ENCODE measurements around the gene CT47A1. TPM values are rescaled to one million over a fixed set of nuclear protein-coding genes. Genes with fewer than 3 reads are reported as not detected.

The CT47A1 gene
- total and polyA plus RNA-seq, 5 experiments from 2014 or later, result not detected

Other genes with a start within 250 kb of the CT47A1 start
- not detected for gene CT47B1, start 109.9 kb downstream of the CT47A1 start, total RNA-seq
- gene CT47B1, start 109.9 kb downstream of the CT47A1 start, polyA plus RNA-seq, result not detected
- gene CT47A11, start 48.6 kb downstream of the CT47A1 start, total RNA-seq, result not detected
- not detected for gene CT47A11, start 48.6 kb downstream of the CT47A1 start, polyA plus RNA-seq
- gene CT47A10, start 43.7 kb downstream of the CT47A1 start, total RNA-seq, result not detected
- not detected for gene CT47A10, start 43.7 kb downstream of the CT47A1 start, polyA plus RNA-seq
- gene CT47A9, start 38.9 kb downstream of the CT47A1 start, total RNA-seq, result not detected
- not detected for gene CT47A9, start 38.9 kb downstream of the CT47A1 start, polyA plus RNA-seq
- not detected for gene CT47A8, start 34.0 kb downstream of the CT47A1 start, total RNA-seq
- gene CT47A8, start 34.0 kb downstream of the CT47A1 start, polyA plus RNA-seq, result not detected
- not detected for gene CT47A7, start 29.2 kb downstream of the CT47A1 start, total RNA-seq
- not detected for gene CT47A7, start 29.2 kb downstream of the CT47A1 start, polyA plus RNA-seq
- not detected for gene CT47A6, start 24.3 kb downstream of the CT47A1 start, total RNA-seq
- gene CT47A6, start 24.3 kb downstream of the CT47A1 start, polyA plus RNA-seq, result not detected
- gene CT47A5, start 19.4 kb downstream of the CT47A1 start, total RNA-seq, result not detected
- gene CT47A5, start 19.4 kb downstream of the CT47A1 start, polyA plus RNA-seq, result not detected
- gene CT47A4, start 14.6 kb downstream of the CT47A1 start, total RNA-seq, result not detected
- gene CT47A4, start 14.6 kb downstream of the CT47A1 start, polyA plus RNA-seq, result not detected
- gene CT47A3, start 9.7 kb downstream of the CT47A1 start, total RNA-seq, result not detected
- gene CT47A3, start 9.7 kb downstream of the CT47A1 start, polyA plus RNA-seq, result not detected
- gene CT47A2, start 4.8 kb downstream of the CT47A1 start, total RNA-seq, result not detected
- not detected for gene CT47A2, start 4.8 kb downstream of the CT47A1 start, polyA plus RNA-seq
- gene GLUD2, start 61.9 kb upstream of the CT47A1 start, total RNA-seq, result under 1 TPM; 0.23 to 0.52 TPM
- under 1 TPM; 0.32 to 0.60 (median 0.35) TPM for gene GLUD2, start 61.9 kb upstream of the CT47A1 start, polyA plus RNA-seq